Upper lobe of right lung (tissue), 1 donor: ENCODE results near the gene RTN1. TPM values are rescaled to one million over a fixed set of nuclear protein-coding genes. Genes with fewer than 3 reads are reported as not detected.

ENCODE experiments used
- ATAC-seq: fragments of 200-7000 bp; cut with Tn5 transposase; one replicate; pipeline ENCODE4 v1.9.1; 2020; ENCODE audit warnings: mild to moderate bottlenecking, moderate library complexity
- DNase-seq: peaks from one replicate; pipeline ENCODE4 v3.0.0-alpha.2; 2020
- H3K27ac ChIP-seq: fragments of 200-600 bp; one replicate; pipeline ENCODE4 v1.8.0; 2022
- H3K27me3 ChIP-seq: fragments of 200-600 bp; one replicate; pipeline ENCODE4 v1.8.0; 2022; ENCODE audit warnings: mild to moderate bottlenecking
- H3K36me3 ChIP-seq: fragments of 200-600 bp; one replicate; pipeline ENCODE4 v1.8.0; 2022
- H3K4me1 ChIP-seq: fragments of 200-600 bp; one replicate; pipeline ENCODE4 v1.8.0; 2022
- H3K4me3 ChIP-seq: fragments of 200-600 bp; one replicate; pipeline ENCODE4 v1.8.0; 2022; ENCODE audit warnings: mild to moderate bottlenecking
- H3K9me3 ChIP-seq: fragments of 200-600 bp; one replicate; pipeline ENCODE4 v1.8.0; 2022
- intact Hi-C: fragments of 100-400 bp; cut with DNase I; formaldehyde crosslinking; loops from one replicate; pipeline ENCODE4 v1.11.0; 2022
- total RNA-seq: library from RNA; stranded (reverse); fragmentation: NEBNext Ultra II Directional; extraction: Animal tissue kit (Norgen Biotek cat#: 25700); gene quantifications from one replicate; pipeline ENCODE4 v1.2.1, GENCODE V29; 2021
- TF ChIP-seq, protein P1 (sequence below): fragments of 200-600 bp; IDR thresholded peaks from one replicate; pipeline ENCODE4 v1.8.0; 2022; ENCODE audit warnings: antibody characterized with exemption
- donor health status: DM: no; HTN: yes; CAD: no; lungs with severe emphysema.

The RTN1 gene
- total RNA-seq, 1 donor from 2014 or later = 9.6 TPM

DNA sequence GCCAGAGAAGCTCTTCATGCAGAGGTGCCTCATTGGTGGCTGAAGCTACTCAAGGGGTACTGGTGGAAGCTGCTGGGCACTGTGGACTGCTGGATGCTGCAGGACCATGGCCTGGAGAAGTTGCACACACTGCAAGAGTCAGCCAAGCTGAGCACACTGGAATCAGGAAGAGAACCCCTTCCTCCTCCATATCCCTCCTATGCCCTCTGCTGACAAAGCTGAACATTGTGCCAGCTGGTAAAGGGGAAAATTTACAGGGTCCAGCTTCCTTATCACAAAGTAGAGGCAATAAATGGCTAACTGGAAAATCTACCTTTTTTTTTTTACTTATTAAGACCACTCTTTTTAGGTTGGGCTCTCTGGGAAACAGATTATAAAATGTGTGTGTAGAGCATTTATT, 300.5 kb downstream of the RTN1 start:
- TF ChIP-seq, protein P1, sequence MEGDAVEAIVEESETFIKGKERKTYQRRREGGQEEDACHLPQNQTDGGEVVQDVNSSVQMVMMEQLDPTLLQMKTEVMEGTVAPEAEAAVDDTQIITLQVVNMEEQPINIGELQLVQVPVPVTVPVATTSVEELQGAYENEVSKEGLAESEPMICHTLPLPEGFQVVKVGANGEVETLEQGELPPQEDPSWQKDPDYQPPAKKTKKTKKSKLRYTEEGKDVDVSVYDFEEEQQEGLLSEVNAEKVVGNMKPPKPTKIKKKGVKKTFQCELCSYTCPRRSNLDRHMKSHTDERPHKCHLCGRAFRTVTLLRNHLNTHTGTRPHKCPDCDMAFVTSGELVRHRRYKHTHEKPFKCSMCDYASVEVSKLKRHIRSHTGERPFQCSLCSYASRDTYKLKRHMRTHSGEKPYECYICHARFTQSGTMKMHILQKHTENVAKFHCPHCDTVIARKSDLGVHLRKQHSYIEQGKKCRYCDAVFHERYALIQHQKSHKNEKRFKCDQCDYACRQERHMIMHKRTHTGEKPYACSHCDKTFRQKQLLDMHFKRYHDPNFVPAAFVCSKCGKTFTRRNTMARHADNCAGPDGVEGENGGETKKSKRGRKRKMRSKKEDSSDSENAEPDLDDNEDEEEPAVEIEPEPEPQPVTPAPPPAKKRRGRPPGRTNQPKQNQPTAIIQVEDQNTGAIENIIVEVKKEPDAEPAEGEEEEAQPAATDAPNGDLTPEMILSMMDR = no peak
- Histone ChIP-seq H3K9me3 (no peaks in the 10 kb centered on the region), H3K27me3 (no peaks in the 10 kb centered on the region), H3K4me1 (no peaks in the 10 kb centered on the region), H3K36me3 (no peaks in the 10 kb centered on the region), H3K4me3 (no peak overlapping the region), H3K27ac (no peak overlapping the region)
- ATAC-seq (no peak), DNase-seq (no peak)
- intact Hi-C loops = no loop called here

DNA sequence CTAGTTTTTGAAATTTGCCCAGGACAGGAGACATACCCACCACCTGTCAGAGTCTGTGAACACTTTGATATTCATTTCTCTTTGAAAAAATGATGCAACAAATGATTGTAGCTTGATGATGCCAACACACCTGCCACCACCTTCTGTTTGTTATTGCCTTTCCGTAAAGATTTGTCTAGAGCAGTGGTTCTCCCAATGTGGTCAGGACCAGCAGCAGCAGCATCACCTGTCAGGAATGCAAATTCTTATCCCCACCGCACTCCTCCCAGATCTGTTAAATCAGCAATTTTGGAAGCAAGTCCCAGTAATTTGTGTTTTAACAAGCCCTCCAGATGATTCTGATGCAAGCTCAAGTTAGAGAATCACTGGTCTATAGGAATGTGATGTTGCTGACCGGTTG, 303.9 kb downstream of the RTN1 start:
- no peaks in the 10 kb centered on the region for H3K9me3 ChIP-seq
- no peak overlapping the region for H3K27ac ChIP-seq
- H3K36me3 ChIP-seq = no peaks in the 10 kb centered on the region
- intact Hi-C loops = no loop called here
- no peaks in the 10 kb centered on the region for H3K27me3 ChIP-seq
- H3K4me1 ChIP-seq = no peaks in the 10 kb centered on the region
- H3K4me3 ChIP-seq = no peak overlapping the region
- DNase-seq = no peak
- TF ChIP-seq, protein P1 = no peak
- no peak for ATAC-seq

DNA sequence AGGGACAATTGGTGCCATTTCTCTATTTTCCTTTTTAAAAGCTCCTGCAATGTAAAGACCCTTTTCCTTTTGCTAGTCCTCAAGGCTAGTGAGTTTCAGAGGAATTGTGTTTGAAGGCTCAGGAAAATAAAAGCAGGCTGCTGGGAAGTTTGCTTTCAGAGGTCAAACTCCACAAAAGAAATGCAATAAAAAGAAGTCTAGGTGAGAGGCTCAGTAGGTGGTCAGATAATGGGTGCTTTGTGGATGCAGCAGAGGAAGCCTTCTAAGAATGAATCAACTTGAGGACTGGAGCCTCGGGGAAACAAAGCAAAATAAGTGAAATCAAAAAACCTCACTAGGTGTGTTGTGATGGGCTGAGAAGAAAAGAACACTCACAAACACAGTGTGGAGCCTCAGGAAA, 304.3 kb downstream of the RTN1 start:
- no peak for DNase-seq
- intact Hi-C loops = no loop called here
- TF ChIP-seq, protein P1 = no peak
- H3K9me3 ChIP-seq = no peaks in the 10 kb centered on the region
- H3K36me3 ChIP-seq = no peaks in the 10 kb centered on the region
- H3K4me3 ChIP-seq = no peak overlapping the region
- ATAC-seq = no peak
- H3K27ac ChIP-seq = no peak overlapping the region
- no peaks in the 10 kb centered on the region for H3K4me1 ChIP-seq
- no peaks in the 10 kb centered on the region for H3K27me3 ChIP-seq

DNA sequence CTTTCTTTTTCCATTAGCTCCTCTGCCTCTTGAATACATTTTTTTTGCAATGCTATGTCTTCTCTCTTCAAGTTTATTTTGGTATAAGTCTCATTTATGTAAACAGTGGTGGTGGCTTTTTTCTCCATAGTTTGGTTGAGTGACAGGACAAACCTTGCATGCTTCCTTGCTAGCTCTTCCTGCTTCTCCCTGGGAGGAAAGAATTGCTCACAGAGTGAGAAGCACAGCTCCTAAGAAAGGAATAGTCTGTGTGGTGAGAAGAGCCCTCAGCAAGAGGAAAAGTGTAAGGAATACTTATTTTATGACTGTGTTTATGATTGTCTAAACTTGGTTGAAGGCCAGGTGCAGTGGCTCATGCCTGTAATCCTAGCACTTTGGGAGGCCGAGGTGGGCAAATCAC, 305.5 kb downstream of the RTN1 start:
- ATAC-seq = no peak

DNA sequence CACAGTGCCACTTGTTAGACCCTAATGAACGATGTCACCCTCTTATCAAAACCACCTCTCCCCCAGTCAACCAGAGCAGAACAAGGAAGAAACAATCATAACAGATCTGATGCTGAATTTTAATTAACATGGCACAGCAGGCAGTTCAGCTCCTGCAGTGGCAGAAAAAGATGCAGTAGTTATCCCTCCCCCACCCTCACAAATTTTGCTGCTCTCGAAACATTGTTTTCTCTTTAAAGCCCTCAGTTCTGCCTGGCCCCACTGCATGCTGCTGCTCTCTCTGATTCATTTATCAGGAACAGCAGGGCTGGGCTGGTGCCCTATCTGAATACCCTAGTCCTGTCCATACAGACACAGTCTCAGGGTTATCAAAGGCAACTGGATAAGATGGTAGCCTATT, 306.2 kb downstream of the RTN1 start:
- Histone ChIP-seq H3K4me3 (no peak overlapping the region), H3K27me3 (no peaks in the 10 kb centered on the region), H3K9me3 (no peaks in the 10 kb centered on the region), H3K4me1 (no peaks in the 10 kb centered on the region), H3K27ac (no peak overlapping the region), H3K36me3 (no peaks in the 10 kb centered on the region)
- ATAC-seq (no peak), DNase-seq (no peak)
- TF ChIP-seq, protein P1 = no peak
- intact Hi-C loops = no loop called here

More for the DNA sequence above, 305.5 kb downstream of the RTN1 start:
- H3K4me1 ChIP-seq = no peaks in the 10 kb centered on the region
- no peaks in the 10 kb centered on the region for H3K36me3 ChIP-seq
- H3K4me3 ChIP-seq = no peak overlapping the region
- H3K27me3 ChIP-seq = no peaks in the 10 kb centered on the region
- TF ChIP-seq, protein P1 = no peak
- no peak for DNase-seq
- no peak overlapping the region for H3K27ac ChIP-seq
- intact Hi-C loops = no loop called here
- no peaks in the 10 kb centered on the region for H3K9me3 ChIP-seq

DNA sequence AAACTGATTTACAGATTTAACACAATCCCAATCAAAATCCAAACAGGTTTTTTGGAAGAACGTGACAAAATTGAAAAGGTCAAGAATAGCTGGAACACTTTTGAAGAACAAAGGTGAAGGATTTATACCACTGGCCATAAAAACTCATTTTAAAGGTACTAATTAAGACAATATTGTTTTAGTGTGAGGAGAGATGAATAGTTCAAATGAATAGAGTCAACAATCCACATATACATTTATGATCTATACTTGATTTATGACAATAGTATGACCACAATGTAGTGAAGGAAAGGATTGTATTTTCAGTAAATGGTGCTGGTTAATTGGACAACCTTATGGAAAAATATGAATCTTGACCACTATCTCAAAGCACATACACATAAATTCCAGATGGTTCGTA, 323.3 kb downstream of the RTN1 start:
- TF ChIP-seq, protein P1 = no peak

More for the DNA sequence above, 323.3 kb downstream of the RTN1 start:
- no peak for DNase-seq
- Histone ChIP-seq H3K27ac (no peak overlapping the region), H3K27me3 (no peaks in the 10 kb centered on the region), H3K36me3 (no peaks in the 10 kb centered on the region), H3K9me3 (no peaks in the 10 kb centered on the region), H3K4me1 (no peaks in the 10 kb centered on the region), H3K4me3 (no peak overlapping the region)
- no peak for ATAC-seq
- intact Hi-C loops = no loop called here
